Muscle layer of duodenum (tissue), 2 donors: Measurements from ENCODE around the gene FOXN4.
A peak's percentile ranks its signal among the peaks of the same experiment; 100 is the strongest.

ENCODE experiments used
- H3K27ac ChIP-seq: one replicate; pipeline ENCODE4 v1.7.0; 2013; ENCODE audit warnings: mild to moderate bottlenecking, low read length
- H3K27me3 ChIP-seq: one replicate; pipeline ENCODE4 v1.7.0; 2013; ENCODE audit warnings: low read depth, mild to moderate bottlenecking, control low read depth, low read length
- H3K36me3 ChIP-seq, 2 donors: one replicate each; pipeline ENCODE4 v1.7.0; 2013; ENCODE audit warnings: low read length in 2 of 2, control low read depth in 1 of 2, mild to moderate bottlenecking in 1 of 2; ENCODE audit not compliant: insufficient read depth in 2 of 2, control insufficient read depth in 1 of 2
- H3K4me1 ChIP-seq, 2 donors: one replicate each; pipeline ENCODE4 v1.7.0; 2013; ENCODE audit warnings: low read length in 2 of 2, mild to moderate bottlenecking in 2 of 2, control low read depth in 1 of 2, moderate library complexity in 1 of 2; ENCODE audit not compliant: insufficient read depth in 2 of 2, control insufficient read depth in 1 of 2
- H3K4me3 ChIP-seq, 2 donors: one replicate each; pipeline ENCODE4 v1.7.0; 2013; ENCODE audit warnings: low read length in 2 of 2, low read depth in 1 of 2, mild to moderate bottlenecking in 1 of 2
- H3K9me3 ChIP-seq, 2 donors: one replicate each; pipeline ENCODE4 v1.7.0; 2013; ENCODE audit warnings: low read length in 2 of 2, control low read depth in 1 of 2, mild to moderate bottlenecking in 1 of 2; ENCODE audit not compliant: control insufficient read depth in 1 of 2
- donor health status: healthy.

Gene FOXN4

GRCh38 chr12:109302770-109303169 is 6.3 kb downstream of the FOXN4 start:
- no peaks in the 10 kb centered on the region for H3K4me1 ChIP-seq
- H3K27ac ChIP-seq, result no peak overlapping the region
- no peak overlapping the region for H3K4me3 ChIP-seq
- H3K27me3 ChIP-seq, result no peaks in the 10 kb centered on the region
- H3K9me3 ChIP-seq, result no peaks in the 10 kb centered on the region
- no peaks in the 10 kb centered on the region for H3K36me3 ChIP-seq

GRCh38 chr12:109302358-109302757 is 6.7 kb downstream of the FOXN4 start:
- H3K27ac ChIP-seq, result no peak overlapping the region
- no peaks in the 10 kb centered on the region for H3K36me3 ChIP-seq
- no peaks in the 10 kb centered on the region for H3K9me3 ChIP-seq
- no peak overlapping the region for H3K4me3 ChIP-seq
- H3K4me1 ChIP-seq, result no peaks in the 10 kb centered on the region
- H3K27me3 ChIP-seq, result no peaks in the 10 kb centered on the region

GRCh38 chr12:109301643-109302168 is 7.4 kb downstream of the FOXN4 start:
- H3K4me3 ChIP-seq, result no peak overlapping the region
- H3K4me1 ChIP-seq, result no peaks in the 10 kb centered on the region
- H3K36me3 ChIP-seq, result no peaks in the 10 kb centered on the region
- no peak overlapping the region for H3K27ac ChIP-seq
- H3K9me3 ChIP-seq, result no peaks in the 10 kb centered on the region
- no peaks in the 10 kb centered on the region for H3K27me3 ChIP-seq

GRCh38 chr12:109299849-109300248 is 9.2 kb downstream of the FOXN4 start:
- Histone ChIP-seq H3K27me3 (no peaks in the 10 kb centered on the region), H3K36me3 (no peaks in the 10 kb centered on the region), H3K9me3 (no peaks in the 10 kb centered on the region), H3K27ac (no peak overlapping the region), H3K4me3 (no peak overlapping the region), H3K4me1 (no peaks in the 10 kb centered on the region)

- H3K36me3 ChIP-seq, result no peaks in the 10 kb centered on the region
- H3K27ac ChIP-seq, result no peak overlapping the region
- peaks cover 0 to 7% of the 10 kb centered on the region in 2 donors for H3K4me1 ChIP-seq
- no peaks in the 10 kb centered on the region for H3K27me3 ChIP-seq
- no peak overlapping the region for H3K4me3 ChIP-seq
- no peaks in the 10 kb centered on the region for H3K9me3 ChIP-seq
These were observed 12.7 kb downstream of the FOXN4 start for GRCh38 chr12:109296431-109296830.

GRCh38 chr12:109295764-109296425 is 13.2 kb downstream of the FOXN4 start:
- Histone ChIP-seq H3K36me3 (no peaks in the 10 kb centered on the region), H3K9me3 (no peaks in the 10 kb centered on the region), H3K4me1 (peaks cover 0 to 12% of the 10 kb centered on the region in 2 donors)

GRCh38 chr12:109294286-109294796 is 14.7 kb downstream of the FOXN4 start:
- no peaks in the 10 kb centered on the region for H3K36me3 ChIP-seq
- no peaks in the 10 kb centered on the region for H3K9me3 ChIP-seq
- no peak overlapping the region for H3K4me3 ChIP-seq
- H3K27me3 ChIP-seq, result no peaks in the 10 kb centered on the region
- H3K27ac ChIP-seq, result no peak overlapping the region
- H3K4me1 ChIP-seq, result peaks cover 0 to 16% of the 10 kb centered on the region in 2 donors

More at GRCh38 chr12:109295764-109296425, 13.2 kb downstream of the FOXN4 start:
- H3K27ac ChIP-seq, result no peak overlapping the region
- no peaks in the 10 kb centered on the region for H3K27me3 ChIP-seq
- no peak overlapping the region for H3K4me3 ChIP-seq

- Histone ChIP-seq H3K4me1 (peaks cover 0 to 16% of the 10 kb centered on the region in 2 donors), H3K4me3 (no peak overlapping the region), H3K36me3 (no peaks in the 10 kb centered on the region)
These were observed 16.0 kb downstream of the FOXN4 start for GRCh38 chr12:109293106-109293505.

GRCh38 chr12:109292342-109292711 is 16.8 kb downstream of the FOXN4 start:
- Histone ChIP-seq H3K27ac (no peak overlapping the region), H3K36me3 (no peaks in the 10 kb centered on the region), H3K9me3 (no peaks in the 10 kb centered on the region), H3K4me1 (peaks cover 0 to 16% of the 10 kb centered on the region in 2 donors), H3K27me3 (no peaks in the 10 kb centered on the region), H3K4me3 (no peak overlapping the region)

More at GRCh38 chr12:109293106-109293505, 16.0 kb downstream of the FOXN4 start:
- Histone ChIP-seq H3K9me3 (no peaks in the 10 kb centered on the region), H3K27me3 (no peaks in the 10 kb centered on the region), H3K27ac (no peak overlapping the region)

GRCh38 chr12:109291521-109292341 is 17.4 kb downstream of the FOXN4 start:
- Histone ChIP-seq H3K36me3 (no peaks in the 10 kb centered on the region), H3K27me3 (no peaks in the 10 kb centered on the region), H3K27ac (no peak overlapping the region), H3K9me3 (no peaks in the 10 kb centered on the region), H3K4me1 (peaks cover 0 to 16% of the 10 kb centered on the region in 2 donors), H3K4me3 (peak overlapping the region in 1 of 2 donors; percentile 51)

GRCh38 chr12:109291117-109291516 is 18.0 kb downstream of the FOXN4 start:
- Histone ChIP-seq H3K4me3 (peak overlapping the region in 1 of 2 donors; percentile 51), H3K27ac (no peak overlapping the region), H3K9me3 (no peaks in the 10 kb centered on the region), H3K36me3 (no peaks in the 10 kb centered on the region), H3K4me1 (peaks cover 0 to 16% of the 10 kb centered on the region in 2 donors), H3K27me3 (no peaks in the 10 kb centered on the region)
